Left ventricle myocardium inferior (tissue), 1 donor: ENCODE results near the gene PRPF40B. TPM values are rescaled to one million over a fixed set of nuclear protein-coding genes. Genes with fewer than 3 reads are reported as not detected.
A peak's percentile ranks its signal among the peaks of the same experiment; 100 is the strongest.

Source experiments
- DNase-seq: peaks from one replicate; pipeline ENCODE4 v3.0.0-alpha.2; 2020
- H3K27ac ChIP-seq: fragments of 200-600 bp; replicated peaks from 2 replicates; pipeline ENCODE4 v1.8.0; 2021
- H3K27me3 ChIP-seq: fragments of 200-600 bp; 2 replicates; pipeline ENCODE4 v1.8.0; 2021; ENCODE audit warnings: low read depth
- H3K36me3 ChIP-seq: fragments of 200-600 bp; 2 replicates; pipeline ENCODE4 v1.8.0; 2021
- H3K4me1 ChIP-seq: fragments of 200-600 bp; 2 replicates; pipeline ENCODE4 v1.8.0; 2021
- H3K4me3 ChIP-seq: fragments of 200-600 bp; 2 replicates; pipeline ENCODE4 v1.8.0; 2021; ENCODE audit warnings: mild to moderate bottlenecking, moderate library complexity
- H3K9me3 ChIP-seq: fragments of 200-600 bp; replicated peaks from 2 replicates; pipeline ENCODE4 v1.8.0; 2021
- CTCF ChIP-seq: fragments of 200-600 bp; IDR thresholded peaks from 2 replicates; pipeline ENCODE4 v1.8.0; 2021; ENCODE audit warnings: antibody characterized with exemption, mild to moderate bottlenecking, borderline replicate concordance
- intact Hi-C: fragments of 100-400 bp; cut with micrococcal nuclease; formaldehyde crosslinking; loops from one replicate; pipeline ENCODE4 v1.11.0; 2022
- total RNA-seq: library from RNA; stranded (reverse); fragmentation: NEBNext Ultra II Directional; extraction: Animal tissue kit (Norgen Biotek cat#: 25700); gene quantifications from one replicate; pipeline ENCODE4 v1.2.1, GENCODE V29; 2021
- donor health status: DM: no; HTN: yes; CAD: no; lungs with severe emphysema.

Gene PRPF40B
- total RNA-seq, 1 donor from 2014 or later, result 22.0 TPM

GRCh38 chr12:49667325-49668090 is 44.1 kb downstream of the PRPF40B start:
- TF ChIP-seq CTCF, result no peak
- DNase-seq, result no peak
- Histone ChIP-seq H3K27me3 (no peaks in the 10 kb centered on the region), H3K4me3 (no peak overlapping the region), H3K27ac (peak overlapping the region; percentile 7), H3K9me3 (no peaks in the 10 kb centered on the region), H3K36me3 (no peaks in the 10 kb centered on the region), H3K4me1 (peaks cover 83% of the 10 kb centered on the region)
- intact Hi-C loops, result no loop called here

- TF ChIP-seq CTCF, result no peak
- H3K27ac ChIP-seq, result peak overlapping the region; percentile 90
These were observed 46.4 kb downstream of the PRPF40B start for GRCh38 chr12:49669796-49670195.

GRCh38 chr12:49671031-49671765 is 47.8 kb downstream of the PRPF40B start:
- no peaks in the 10 kb centered on the region for H3K9me3 ChIP-seq
- no peaks in the 10 kb centered on the region for H3K36me3 ChIP-seq
- intact Hi-C loops, result no loop called here
- no peak for DNase-seq
- H3K4me3 ChIP-seq, result peak overlapping the region; percentile 24
- peaks cover 83% of the 10 kb centered on the region for H3K4me1 ChIP-seq
- no peak for TF ChIP-seq CTCF
- no peaks in the 10 kb centered on the region for H3K27me3 ChIP-seq
- H3K27ac ChIP-seq, result peak overlapping the region; percentile 90

More at GRCh38 chr12:49669796-49670195, 46.4 kb downstream of the PRPF40B start:
- intact Hi-C loops, result no loop called here
- H3K36me3 ChIP-seq, result no peaks in the 10 kb centered on the region
- H3K27me3 ChIP-seq, result no peaks in the 10 kb centered on the region
- H3K4me3 ChIP-seq, result no peak overlapping the region
- peaks cover 83% of the 10 kb centered on the region for H3K4me1 ChIP-seq
- no peaks in the 10 kb centered on the region for H3K9me3 ChIP-seq
- no peak for DNase-seq

- no peaks in the 10 kb centered on the region for H3K27me3 ChIP-seq
- peak overlapping the region; percentile 24 for H3K4me3 ChIP-seq
- H3K36me3 ChIP-seq, result no peaks in the 10 kb centered on the region
- H3K9me3 ChIP-seq, result no peaks in the 10 kb centered on the region
- intact Hi-C loops, result no loop called here
- peak overlapping the region; percentile 90 for H3K27ac ChIP-seq
- DNase-seq, result no peak
- no peak for TF ChIP-seq CTCF
- H3K4me1 ChIP-seq, result peaks cover 78% of the 10 kb centered on the region
These were observed 49.2 kb downstream of the PRPF40B start for GRCh38 chr12:49672301-49673217.
